Measurements from ENCODE around the gene GJB5.

GJB5 gene

GRCh38 chr1:34787461-34788420 lies 32.9 kb downstream of the GJB5 start:
- H3K27ac ChIP-seq, result no peak overlapping the region
- peak; percentile 18; the same call in 1 of the 2 replicates for TF ChIP-seq CTCF (IDR thresholded peaks at IDR 0.05)
- no peak for TF ChIP-seq ZFX (IDR thresholded peaks at IDR 0.05; ENCODE audit: borderline replicate concordance)

GRCh38 chr1:34790985-34791384 lies 36.1 kb downstream of the GJB5 start:
- H3K27ac ChIP-seq, result no peak overlapping the region
- TF ChIP-seq ZFX (IDR thresholded peaks at IDR 0.05; ENCODE audit: borderline replicate concordance), result no peak
- no peak for TF ChIP-seq CTCF (IDR thresholded peaks at IDR 0.05)

- TF ChIP-seq CTCF (IDR thresholded peaks at IDR 0.05), result no peak
- TF ChIP-seq ZFX (IDR thresholded peaks at IDR 0.05; ENCODE audit: borderline replicate concordance), result no peak
- no peak overlapping the region for H3K27ac ChIP-seq
Measured at GRCh38 chr1:34792424-34792823, 37.6 kb downstream of the GJB5 start.

GRCh38 chr1:34792868-34793727 lies 38.3 kb downstream of the GJB5 start, which contains the start of gene GJA4:
Gene GJA4 (plus strand): TSS chr1:34792999. CDS start chr1:34794214, 1,215 bp downstream.
- no peak within 1 kb of the TSS for H3K27ac ChIP-seq
- TF ChIP-seq CTCF (IDR thresholded peaks at IDR 0.05) (no peak), ZFX (IDR thresholded peaks at IDR 0.05; ENCODE audit: borderline replicate concordance) (no peak)

- H3K27ac ChIP-seq, result no peak overlapping the region
- no peak for TF ChIP-seq CTCF (IDR thresholded peaks at IDR 0.05)
- no peak for TF ChIP-seq ZFX (IDR thresholded peaks at IDR 0.05; ENCODE audit: borderline replicate concordance)
Measured at GRCh38 chr1:34794001-34794789, 39.3 kb downstream of the GJB5 start.

GRCh38 chr1:34794790-34795180 lies 39.9 kb downstream of the GJB5 start:
- no peak for TF ChIP-seq CTCF (IDR thresholded peaks at IDR 0.05)
- no peak for TF ChIP-seq ZFX (IDR thresholded peaks at IDR 0.05; ENCODE audit: borderline replicate concordance)
- H3K27ac ChIP-seq, result no peak overlapping the region
